HEK293T (cell line): ENCODE data around the gene GMPPA.

Experiments
- ARNT ChIP-seq: fragments of 450-650 bp; IDR thresholded peaks from 2 replicates; pipeline ENCODE4 v1.6.1; 2017; ENCODE audit warnings: mild to moderate bottlenecking
- BHLHE40 ChIP-seq: fragments of 450-650 bp; IDR thresholded peaks from 2 replicates; pipeline ENCODE4 v1.6.1; 2016; ENCODE audit warnings: mild to moderate bottlenecking, moderate library complexity, borderline replicate concordance
- ELF4 ChIP-seq: fragments of 450-650 bp; IDR thresholded peaks from 2 replicates; pipeline ENCODE4 v1.6.1; 2017; ENCODE audit warnings: antibody characterized with exemption
- FOXA1 ChIP-seq: fragments of 450-650 bp; IDR thresholded peaks from 2 replicates; pipeline ENCODE4 v1.6.1; 2016; ENCODE audit warnings: mild to moderate bottlenecking
- FOXK2 ChIP-seq: fragments of 450-650 bp; IDR thresholded peaks from 2 replicates; pipeline ENCODE4 v1.6.1; 2016; ENCODE audit warnings: mild to moderate bottlenecking
- FOXM1 ChIP-seq: fragments of 450-650 bp; IDR thresholded peaks from 2 replicates; pipeline ENCODE4 v1.6.1; 2017; ENCODE audit warnings: mild to moderate bottlenecking, borderline replicate concordance
- HDGF ChIP-seq: fragments of 450-650 bp; IDR thresholded peaks from 2 replicates; pipeline ENCODE4 v1.6.1; 2017; ENCODE audit warnings: antibody characterized with exemption, borderline replicate concordance
- NFRKB ChIP-seq: fragments of 450-650 bp; IDR thresholded peaks from 2 replicates; pipeline ENCODE4 v1.6.1; 2016; ENCODE audit warnings: mild to moderate bottlenecking, moderate library complexity
- SP1 ChIP-seq: fragments of 450-650 bp; IDR thresholded peaks from 2 replicates; pipeline ENCODE4 v1.6.1; 2017
- SUZ12 ChIP-seq: fragments of 450-650 bp; IDR thresholded peaks from 2 replicates; pipeline ENCODE4 v1.6.1; 2016; ENCODE audit warnings: mild to moderate bottlenecking
- ZNF384 ChIP-seq: fragments of 450-650 bp; IDR thresholded peaks from 2 replicates; pipeline ENCODE4 v1.6.1; 2016
- TF ChIP-seq, protein P1 (sequence below): fragments of 450-650 bp; IDR thresholded peaks from 2 replicates; pipeline ENCODE4 v1.6.1; 2016

GRCh38 chr2:219490600-219491130 lies 8.0 kb upstream of the GMPPA start:
- TF ChIP-seq BHLHE40 (no peak), ZNF384 (no peak), FOXM1 (no peak), ARNT (no peak), SP1 (no peak), HDGF (no peak), ELF4 (no peak), FOXK2 (no peak), FOXA1 (no peak), NFRKB (no peak), SUZ12 (no peak)
- TF ChIP-seq, protein P1, sequence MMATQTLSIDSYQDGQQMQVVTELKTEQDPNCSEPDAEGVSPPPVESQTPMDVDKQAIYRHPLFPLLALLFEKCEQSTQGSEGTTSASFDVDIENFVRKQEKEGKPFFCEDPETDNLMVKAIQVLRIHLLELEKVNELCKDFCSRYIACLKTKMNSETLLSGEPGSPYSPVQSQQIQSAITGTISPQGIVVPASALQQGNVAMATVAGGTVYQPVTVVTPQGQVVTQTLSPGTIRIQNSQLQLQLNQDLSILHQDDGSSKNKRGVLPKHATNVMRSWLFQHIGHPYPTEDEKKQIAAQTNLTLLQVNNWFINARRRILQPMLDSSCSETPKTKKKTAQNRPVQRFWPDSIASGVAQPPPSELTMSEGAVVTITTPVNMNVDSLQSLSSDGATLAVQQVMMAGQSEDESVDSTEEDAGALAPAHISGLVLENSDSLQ: no peak
